Suprapubic skin (tissue), 4 donors: ENCODE data around the gene CCL2. TPM values are rescaled to one million over a fixed set of nuclear protein-coding genes. Genes with fewer than 3 reads are reported as not detected.

Source experiments
- DNase-seq, 2 donors: peaks; one replicate each; pipeline ENCODE4 v3.0.0-alpha.2; 2019; ENCODE audit warnings: low spot score in 2 of 2
- H3K27ac ChIP-seq: fragments of 200-600 bp; sonication (generic); one replicate; pipeline ENCODE4 v1.5.1; 2019
- H3K27me3 ChIP-seq: fragments of 200-600 bp; sonication (generic); one replicate; pipeline ENCODE4 v1.5.1; 2019
- H3K36me3 ChIP-seq: fragments of 200-600 bp; sonication (generic); one replicate; pipeline ENCODE4 v1.5.1; 2019
- H3K4me1 ChIP-seq: fragments of 200-600 bp; sonication (generic); one replicate; pipeline ENCODE4 v1.5.1; 2019
- H3K4me3 ChIP-seq: fragments of 200-600 bp; sonication (generic); one replicate; pipeline ENCODE4 v1.5.1; 2019; ENCODE audit warnings: mild to moderate bottlenecking
- H3K9me3 ChIP-seq: fragments of 200-600 bp; sonication (generic); one replicate; pipeline ENCODE4 v1.5.1; 2019
- EP300 ChIP-seq: sonication (generic); formaldehyde crosslinking; IDR thresholded peaks from one replicate; pipeline ENCODE4 v1.6.1; 2017; ENCODE audit warnings: antibody characterized with exemption
- POLR2A ChIP-seq, 2 donors: fragments of 450-650 bp; IDR thresholded peaks; one replicate each; pipeline ENCODE4 v1.6.1; 2017; ENCODE audit warnings: antibody characterized with exemption in 2 of 2, mild to moderate bottlenecking in 2 of 2, moderate library complexity in 2 of 2
- POLR2AphosphoS5 ChIP-seq, 3 donors: sonication (generic); formaldehyde crosslinking; IDR thresholded peaks; one replicate each; pipeline ENCODE4 v1.6.1; 2017; ENCODE audit warnings: antibody characterized with exemption in 3 of 3
- WGBS: methylation state at CpG from one replicate; pipeline ENCODE4 v1.1.5; 2018; 5-methylcytosine and 5-hydroxymethylcytosine counted together
- total RNA-seq, 4 donors: library from RNA; depleted of rRNA; stranded (reverse); fragments of >200 nt; gene quantifications; one replicate each; pipeline ENCODE4 v1.1.0, GENCODE V29; 2016
- TF ChIP-seq, protein P1 (sequence below), 2 donors: fragments of 200-600 bp in 1 of 2; fragments of 450-650 bp in 1 of 2; sonication (generic) in 1 of 2; IDR thresholded peaks; one replicate each; pipeline ENCODE4 v1.5.1; 2016 to 2019; ENCODE audit warnings: antibody characterized with exemption in 2 of 2, mild to moderate bottlenecking in 1 of 2, moderate library complexity in 1 of 2

Gene CCL2
- total RNA-seq, result 10 to 100 TPM in 2 of 4 donors, 1 to 10 TPM in 2; 7.1 to 26.9 (median 14.0) TPM

DNA sequence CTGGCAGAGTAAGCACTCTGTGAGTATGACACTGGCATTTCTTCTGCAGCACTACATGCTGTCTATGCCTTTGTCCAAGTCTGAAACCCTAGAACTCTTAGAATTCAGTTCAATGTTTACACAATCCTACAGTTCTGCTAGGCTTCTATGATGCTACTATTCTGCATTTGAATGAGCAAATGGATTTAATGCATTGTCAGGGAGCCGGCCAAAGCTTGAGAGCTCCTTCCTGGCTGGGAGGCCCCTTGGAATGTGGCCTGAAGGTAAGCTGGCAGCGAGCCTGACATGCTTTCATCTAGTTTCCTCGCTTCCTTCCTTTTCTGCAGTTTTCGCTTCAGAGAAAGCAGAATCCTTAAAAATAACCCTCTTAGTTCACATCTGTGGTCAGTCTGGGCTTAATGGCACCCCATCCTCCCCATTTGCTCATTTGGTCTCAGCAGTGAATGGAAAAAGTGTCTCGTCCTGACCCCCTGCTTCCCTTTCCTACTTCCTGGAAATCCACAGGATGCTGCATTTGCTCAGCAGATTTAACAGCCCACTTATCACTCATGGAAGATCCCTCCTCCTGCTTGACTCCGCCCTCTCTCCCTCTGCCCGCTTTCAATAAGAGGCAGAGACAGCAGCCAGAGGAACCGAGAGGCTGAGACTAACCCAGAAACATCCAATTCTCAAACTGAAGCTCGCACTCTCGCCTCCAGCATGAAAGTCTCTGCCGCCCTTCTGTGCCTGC, at the start of gene CCL2:
Gene CCL2, plus strand, starts transcription at position 635 of the 730 bp plus-strand sequence. Its CDS starts 65 bp downstream, at position 700.
- DNase-seq, result peak in 1 of 2 donors; percentile 81
- 2% methylated on average over 11 of the region's 11 CpGs for whole genome bisulfite sequencing
- no peaks in the 10 kb centered on the region for H3K9me3 ChIP-seq
- peak within 1 kb of the TSS; percentile 86 for H3K27ac ChIP-seq
- TF ChIP-seq, protein P1, sequence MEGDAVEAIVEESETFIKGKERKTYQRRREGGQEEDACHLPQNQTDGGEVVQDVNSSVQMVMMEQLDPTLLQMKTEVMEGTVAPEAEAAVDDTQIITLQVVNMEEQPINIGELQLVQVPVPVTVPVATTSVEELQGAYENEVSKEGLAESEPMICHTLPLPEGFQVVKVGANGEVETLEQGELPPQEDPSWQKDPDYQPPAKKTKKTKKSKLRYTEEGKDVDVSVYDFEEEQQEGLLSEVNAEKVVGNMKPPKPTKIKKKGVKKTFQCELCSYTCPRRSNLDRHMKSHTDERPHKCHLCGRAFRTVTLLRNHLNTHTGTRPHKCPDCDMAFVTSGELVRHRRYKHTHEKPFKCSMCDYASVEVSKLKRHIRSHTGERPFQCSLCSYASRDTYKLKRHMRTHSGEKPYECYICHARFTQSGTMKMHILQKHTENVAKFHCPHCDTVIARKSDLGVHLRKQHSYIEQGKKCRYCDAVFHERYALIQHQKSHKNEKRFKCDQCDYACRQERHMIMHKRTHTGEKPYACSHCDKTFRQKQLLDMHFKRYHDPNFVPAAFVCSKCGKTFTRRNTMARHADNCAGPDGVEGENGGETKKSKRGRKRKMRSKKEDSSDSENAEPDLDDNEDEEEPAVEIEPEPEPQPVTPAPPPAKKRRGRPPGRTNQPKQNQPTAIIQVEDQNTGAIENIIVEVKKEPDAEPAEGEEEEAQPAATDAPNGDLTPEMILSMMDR (IDR thresholded peaks at IDR 0.05), result no peak
- no peak for TF ChIP-seq POLR2AphosphoS5 (IDR thresholded peaks at IDR 0.05)
- no peak for TF ChIP-seq EP300
- TF ChIP-seq POLR2A (IDR thresholded peaks at IDR 0.05), result peak in 1 of 2 donors; percentile 11
- no peaks in the 10 kb centered on the region for H3K27me3 ChIP-seq
- H3K36me3 ChIP-seq, result no peaks in the 10 kb centered on the region
- H3K4me3 ChIP-seq, result peak within 1 kb of the TSS; percentile 39
- H3K4me1 ChIP-seq, result peaks cover 64% of the 10 kb centered on the region

DNA sequence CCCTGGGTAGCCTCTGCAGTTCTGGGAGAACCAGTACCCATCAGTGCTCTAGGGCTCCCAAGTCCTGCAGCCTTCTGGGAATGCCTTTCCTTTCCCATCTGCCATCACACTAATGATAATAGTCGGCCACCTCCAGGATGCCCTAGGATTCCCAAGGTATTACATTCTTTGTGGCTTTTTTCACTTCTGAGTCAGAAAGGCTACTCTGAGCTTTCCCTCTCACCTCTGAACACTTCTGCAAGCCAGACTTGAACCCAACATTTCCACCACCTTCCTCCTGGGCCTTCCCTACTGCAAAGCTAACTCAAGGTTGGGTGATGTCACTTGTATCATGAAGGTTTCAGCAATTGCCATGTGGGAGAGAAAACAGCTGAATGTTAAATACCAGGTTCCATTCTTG, 49.7 kb upstream of the CCL2 start:
- Histone ChIP-seq H3K27me3 (no peaks in the 10 kb centered on the region), H3K9me3 (no peaks in the 10 kb centered on the region), H3K36me3 (no peaks in the 10 kb centered on the region), H3K4me1 (peaks cover 45% of the 10 kb centered on the region), H3K27ac (no peak overlapping the region), H3K4me3 (no peak overlapping the region)
- WGBS, result 100% methylated on average over 1 of the region's 1 CpG
- DNase-seq, result no peak
- TF ChIP-seq, protein P1 (IDR thresholded peaks at IDR 0.05), result no peak

DNA sequence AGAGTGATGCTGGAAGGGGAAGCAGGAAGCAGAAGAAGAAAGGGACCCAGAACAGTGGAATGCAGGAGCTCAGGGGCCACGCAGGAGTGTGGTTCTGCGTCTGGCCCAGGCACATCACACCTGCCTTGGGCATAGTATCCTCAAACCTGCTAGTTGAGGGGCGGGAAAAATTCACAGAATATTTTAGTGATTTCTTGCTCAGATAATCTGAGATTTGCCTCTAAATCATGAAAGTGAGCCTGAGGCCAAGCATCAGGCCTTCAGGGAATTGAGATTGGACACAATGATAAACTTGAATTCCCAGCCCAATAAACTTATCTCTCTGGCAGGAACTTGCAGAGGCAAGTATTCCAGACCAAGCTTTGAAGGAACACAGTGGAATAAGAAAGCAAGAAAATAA, 48.5 kb upstream of the CCL2 start:
- no peak for TF ChIP-seq POLR2A (IDR thresholded peaks at IDR 0.05)
- TF ChIP-seq, protein P1 (IDR thresholded peaks at IDR 0.05), result no peak
- DNase-seq, result no peak

DNA sequence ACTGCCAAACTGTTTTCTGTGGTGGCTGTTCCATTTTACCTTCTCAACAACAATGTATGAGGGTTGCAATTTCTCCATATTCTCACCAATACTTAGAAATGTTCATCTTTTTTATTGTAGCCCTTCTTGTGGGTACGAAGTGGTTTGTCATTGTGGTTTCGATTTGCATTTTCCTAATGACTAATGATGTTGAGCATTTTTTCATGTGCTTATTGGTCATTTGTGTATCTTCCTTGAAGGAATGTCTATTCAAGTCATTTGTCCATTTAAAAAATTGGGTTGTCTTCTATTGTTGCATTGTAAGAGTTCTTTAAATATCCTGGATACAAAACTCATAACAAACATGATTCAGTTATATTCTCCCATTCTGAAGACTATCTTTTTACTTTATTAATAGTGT, 47.5 kb upstream of the CCL2 start:
- H3K27ac ChIP-seq, result no peak overlapping the region
- no peaks in the 10 kb centered on the region for H3K9me3 ChIP-seq
- TF ChIP-seq POLR2A (IDR thresholded peaks at IDR 0.05) (no peak), EP300 (no peak), POLR2AphosphoS5 (IDR thresholded peaks at IDR 0.05) (no peak)
- TF ChIP-seq, protein P1 (IDR thresholded peaks at IDR 0.05), result no peak
- WGBS, result 92% methylated on average over 2 of the region's 2 CpGs
- H3K27me3 ChIP-seq, result no peaks in the 10 kb centered on the region
- no peak overlapping the region for H3K4me3 ChIP-seq
- peaks cover 27% of the 10 kb centered on the region for H3K4me1 ChIP-seq
- H3K36me3 ChIP-seq, result no peaks in the 10 kb centered on the region
- no peak for DNase-seq

More for the DNA sequence above, 48.5 kb upstream of the CCL2 start:
- no peak overlapping the region for H3K4me3 ChIP-seq
- no peaks in the 10 kb centered on the region for H3K9me3 ChIP-seq
- H3K4me1 ChIP-seq, result peaks cover 37% of the 10 kb centered on the region
- no peak overlapping the region for H3K27ac ChIP-seq
- H3K27me3 ChIP-seq, result no peaks in the 10 kb centered on the region
- 55% methylated on average over 3 of the region's 3 CpGs for WGBS
- no peaks in the 10 kb centered on the region for H3K36me3 ChIP-seq

DNA sequence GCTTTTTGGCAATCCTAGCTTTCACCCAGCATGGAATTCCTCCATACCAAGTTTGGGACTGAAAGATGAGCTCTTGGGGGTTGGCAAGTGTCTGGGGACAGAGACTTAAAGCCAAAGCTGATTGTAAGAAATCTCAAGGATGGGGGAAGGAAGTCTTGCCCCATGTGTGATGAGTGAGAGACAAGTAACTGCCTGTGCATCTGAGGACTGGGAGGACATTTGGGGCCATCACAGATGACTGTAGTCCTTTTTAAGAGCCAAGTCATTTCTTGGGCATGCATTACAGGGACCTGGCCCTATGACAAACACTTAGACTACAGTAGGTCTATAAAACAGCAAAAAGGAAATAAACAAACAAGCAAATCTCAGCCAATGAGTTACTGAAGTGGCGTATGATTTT, 36.3 kb upstream of the CCL2 start:
- WGBS, result 87% methylated on average over 1 of the region's 1 CpG
- no peak for TF ChIP-seq POLR2AphosphoS5 (IDR thresholded peaks at IDR 0.05)
- TF ChIP-seq, protein P1 (IDR thresholded peaks at IDR 0.05), result no peak
- TF ChIP-seq POLR2A (IDR thresholded peaks at IDR 0.05), result no peak
- no peak for TF ChIP-seq EP300
- Histone ChIP-seq H3K4me1 (peaks cover 12% of the 10 kb centered on the region), H3K36me3 (no peaks in the 10 kb centered on the region), H3K27ac (no peak overlapping the region), H3K27me3 (no peaks in the 10 kb centered on the region), H3K9me3 (no peaks in the 10 kb centered on the region), H3K4me3 (no peak overlapping the region)
- DNase-seq, result no peak
